Effector CD4-positive, alpha-beta T cell (primary cell): ENCODE measurements around the gene GARS1.
A peak's percentile ranks its signal among the peaks of the same experiment; 100 is the strongest.
"Not testable (repeated sequence)": the region's sequence is repeated elsewhere in the genome, so short reads cannot be mapped to it uniquely, and the experiment has no call there.

ENCODE experiments used
- DNase-seq: peaks from one replicate; pipeline ENCODE4 v3.0.0-alpha.2; 2020

The GARS1 gene

GRCh38 chr7:30572212-30572841 lies 22.4 kb upstream of the GARS1 start:
- no peak for DNase-seq

GRCh38 chr7:30575910-30576309 lies 18.8 kb upstream of the GARS1 start:
- no peak for DNase-seq

GRCh38 chr7:30583181-30583580 lies 11.5 kb upstream of the GARS1 start:
- no peak for DNase-seq

GRCh38 chr7:30584415-30584814 lies 10.3 kb upstream of the GARS1 start:
- no peak for DNase-seq

GRCh38 chr7:30584965-30585364 lies 9.7 kb upstream of the GARS1 start:
- no peak for DNase-seq

- no peak for DNase-seq
These were observed 9.0 kb upstream of the GARS1 start for GRCh38 chr7:30585675-30586074.

- not testable (repeated sequence) for DNase-seq
These were observed 7.1 kb upstream of the GARS1 start for GRCh38 chr7:30587547-30587946.

- no peak for DNase-seq
These were observed 5.6 kb upstream of the GARS1 start for GRCh38 chr7:30589111-30589510.

GRCh38 chr7:30594048-30594539 lies 584 bp upstream of the GARS1 start:
- peak; percentile 13 for DNase-seq

- no peak for DNase-seq
These were observed 847 bp downstream of the GARS1 start for GRCh38 chr7:30595436-30596013.

GRCh38 chr7:30596014-30596641 lies 1.4 kb downstream of the GARS1 start:
- DNase-seq: no peak

GRCh38 chr7:30596721-30597120 lies 2.0 kb downstream of the GARS1 start:
- no peak for DNase-seq

- no peak for DNase-seq
These were observed 3.6 kb downstream of the GARS1 start for GRCh38 chr7:30598121-30598876.

- DNase-seq: no peak
These were observed 10.2 kb downstream of the GARS1 start for GRCh38 chr7:30604901-30605300.

- DNase-seq: no peak
These were observed 11.2 kb downstream of the GARS1 start for GRCh38 chr7:30605832-30606231.

- no peak for DNase-seq
These were observed 18.1 kb downstream of the GARS1 start for GRCh38 chr7:30612658-30613265.

- DNase-seq: no peak
These were observed 19.0 kb downstream of the GARS1 start for GRCh38 chr7:30613366-30614325.

- DNase-seq: no peak
These were observed 21.6 kb downstream of the GARS1 start for GRCh38 chr7:30616318-30616717.

GRCh38 chr7:30617359-30617758 lies 22.7 kb downstream of the GARS1 start:
- DNase-seq: no peak

GRCh38 chr7:30618080-30618676 lies 23.5 kb downstream of the GARS1 start:
- DNase-seq: no peak

GRCh38 chr7:30618961-30619360 lies 24.3 kb downstream of the GARS1 start:
- DNase-seq: no peak
